Stimulated activated CD8-positive, alpha-beta memory T cell treated with anti-CD3 and anti-CD28 coated beads, Interleukin-2, amount 100 ng/mL, for 1 hour (primary cell): Measurements from ENCODE around the gene TET1.
"Not testable (repeated sequence)": the region's sequence is repeated elsewhere in the genome, so short reads cannot be mapped to it uniquely, and the experiment has no call there.

Experiments
- DNase-seq, 2 donors: peaks; one replicate each; pipeline ENCODE4 v3.0.0-alpha.2; 2020; ENCODE audit warnings: low read depth in 2 of 2

Gene TET1

GRCh38 chr10:68611227-68611626 is 51.1 kb downstream of the TET1 start:
- DNase-seq: no peak

GRCh38 chr10:68613974-68614373 is 53.8 kb downstream of the TET1 start:
- DNase-seq: not testable (repeated sequence)

GRCh38 chr10:68617691-68618090 is 57.6 kb downstream of the TET1 start:
- DNase-seq: not testable (repeated sequence)

GRCh38 chr10:68618234-68618633 is 58.1 kb downstream of the TET1 start:
- DNase-seq: no peak

- no peak for DNase-seq
Measured at GRCh38 chr10:68619595-68619994, 59.5 kb downstream of the TET1 start.

GRCh38 chr10:68625316-68625921 is 65.3 kb downstream of the TET1 start:
- DNase-seq: no peak

GRCh38 chr10:68628576-68629127 is 68.5 kb downstream of the TET1 start:
- no peak for DNase-seq

GRCh38 chr10:68632271-68632560 is 72.1 kb downstream of the TET1 start:
- DNase-seq: not testable (repeated sequence)

- no peak for DNase-seq
Measured at GRCh38 chr10:68633281-68633680, 73.1 kb downstream of the TET1 start.

- DNase-seq: no peak
Measured at GRCh38 chr10:68633816-68634466, 73.8 kb downstream of the TET1 start.

GRCh38 chr10:68636335-68636734 is 76.2 kb downstream of the TET1 start:
- DNase-seq: no peak

GRCh38 chr10:68643550-68643949 is 83.4 kb downstream of the TET1 start:
- DNase-seq: not testable (repeated sequence)

- no peak for DNase-seq
Measured at GRCh38 chr10:68647672-68648341, 87.7 kb downstream of the TET1 start.

GRCh38 chr10:68655620-68656126 is 95.5 kb downstream of the TET1 start:
- DNase-seq: no peak

- DNase-seq: no peak
Measured at GRCh38 chr10:68665841-68666240, 105.7 kb downstream of the TET1 start.

GRCh38 chr10:68666280-68666760 is 106.2 kb downstream of the TET1 start:
- no peak for DNase-seq

- no peak for DNase-seq
Measured at GRCh38 chr10:68668231-68668630, 108.1 kb downstream of the TET1 start.

GRCh38 chr10:68668972-68669371 is 108.8 kb downstream of the TET1 start:
- no peak for DNase-seq

- DNase-seq: no peak
Measured at GRCh38 chr10:68684413-68684812, 124.3 kb downstream of the TET1 start.

- no peak for DNase-seq
Measured at GRCh38 chr10:68696018-68696417, 135.9 kb downstream of the TET1 start.

- DNase-seq: no peak
Measured at GRCh38 chr10:68697106-68697505, 137.0 kb downstream of the TET1 start.

- no peak for DNase-seq
Measured at GRCh38 chr10:68700197-68700596, 140.1 kb downstream of the TET1 start.

- DNase-seq: no peak
Measured at GRCh38 chr10:68705548-68705947, 145.4 kb downstream of the TET1 start.
